HUDEP-2 (cell line): ENCODE data around the gene BRD3.
"Not testable (repeated sequence)": the region's sequence is repeated elsewhere in the genome, so short reads cannot be mapped to it uniquely, and the experiment has no call there.

Experiments used
- DNase-seq, 76 experiments: peaks; one replicate each; lab custom pipeline; 2025; ENCODE audit not compliant: unreplicated experiment in 76 of 76; lab: John Stamatoyannopoulos, UW

The BRD3 gene

DNA sequence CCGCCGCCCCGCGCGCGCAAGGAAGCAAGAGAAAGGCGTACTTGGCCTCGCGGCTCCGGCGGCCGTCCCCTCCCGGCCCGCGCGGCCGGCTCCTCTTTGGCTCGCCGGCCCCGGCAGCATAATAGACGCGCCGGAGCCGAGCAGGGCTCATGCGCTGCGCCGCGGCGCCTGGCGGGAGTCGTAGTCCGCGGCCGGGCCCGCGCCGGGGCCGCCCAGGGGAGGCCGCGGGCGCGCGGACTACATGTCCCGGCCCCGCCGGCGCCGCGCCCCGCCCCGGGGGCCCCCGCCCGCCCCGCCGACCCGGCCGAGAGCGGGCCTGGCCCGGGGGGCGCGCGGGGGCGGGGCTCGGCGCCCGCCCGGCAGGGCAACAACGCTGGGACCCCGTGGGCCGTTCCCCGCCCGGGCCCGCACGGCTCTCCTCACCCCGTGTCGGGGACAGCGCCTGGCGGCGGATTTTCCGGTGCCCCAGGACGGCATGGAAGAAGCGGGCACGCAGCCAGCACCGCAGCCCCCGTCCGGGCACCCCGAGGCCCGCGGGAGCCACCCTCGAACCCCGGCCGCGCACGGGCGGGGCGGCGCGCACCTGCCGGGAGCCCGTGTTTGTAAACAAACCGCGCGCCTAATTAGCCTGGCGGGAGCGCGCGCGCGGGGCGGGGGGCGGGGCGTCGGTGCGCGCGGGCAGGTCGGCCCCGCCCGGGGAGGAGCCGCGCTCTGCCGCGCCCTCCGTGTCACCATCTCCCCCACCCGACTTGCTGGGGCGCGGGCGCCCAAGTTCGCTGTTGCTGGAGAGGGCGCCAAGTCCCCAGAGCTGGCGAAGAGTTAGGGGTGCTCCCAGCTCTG is at the start of gene BRD3:
Gene BRD3, minus strand, starts transcription at position 123 of the 840 bp plus-strand sequence. CDS start 14,549 bp downstream, outside the sequence.
- peak in 69 of 76 experiments; percentile 15 to 79 (median 52) for DNase-seq

DNA sequence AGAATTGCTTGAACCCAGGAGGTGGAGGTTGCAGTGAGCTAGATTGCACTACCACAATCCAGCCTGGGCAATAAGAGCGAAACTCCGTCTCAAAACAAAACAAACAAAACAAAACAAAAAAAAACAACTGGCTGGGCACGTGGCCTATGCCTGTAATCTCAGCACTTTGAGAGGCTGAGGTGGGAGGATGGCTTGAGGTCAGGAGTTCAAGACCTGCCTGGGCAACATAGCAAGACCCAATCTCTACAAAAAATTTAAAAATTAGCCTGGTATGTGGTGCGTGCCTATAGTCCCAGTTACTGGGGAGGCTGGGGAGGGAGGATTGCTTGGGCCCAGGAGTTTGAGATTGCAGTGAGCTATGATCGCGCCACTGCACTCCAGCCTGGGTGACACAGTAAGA is 44.7 kb upstream of the BRD3 start:
- DNase-seq = no peak

DNA sequence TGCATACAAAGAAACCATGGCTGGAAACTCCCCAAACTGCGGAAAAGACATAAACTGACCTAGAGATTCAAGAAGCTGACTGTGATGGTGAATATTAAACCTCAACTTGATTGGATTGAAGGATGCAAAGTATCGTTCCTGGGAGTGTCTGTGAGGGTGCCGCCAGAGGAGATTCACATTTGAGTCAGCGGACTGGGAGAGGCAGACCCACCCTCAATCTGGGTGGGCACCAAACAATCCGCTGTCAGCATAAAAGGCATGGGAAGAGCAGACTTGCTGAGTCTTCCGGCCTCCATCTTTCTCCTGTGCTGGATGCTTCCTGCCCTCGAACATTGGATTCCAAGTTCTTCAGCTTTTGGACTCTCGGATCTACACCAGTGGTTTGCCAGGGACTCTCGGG is 43.2 kb upstream of the BRD3 start:
- DNase-seq = no peak

DNA sequence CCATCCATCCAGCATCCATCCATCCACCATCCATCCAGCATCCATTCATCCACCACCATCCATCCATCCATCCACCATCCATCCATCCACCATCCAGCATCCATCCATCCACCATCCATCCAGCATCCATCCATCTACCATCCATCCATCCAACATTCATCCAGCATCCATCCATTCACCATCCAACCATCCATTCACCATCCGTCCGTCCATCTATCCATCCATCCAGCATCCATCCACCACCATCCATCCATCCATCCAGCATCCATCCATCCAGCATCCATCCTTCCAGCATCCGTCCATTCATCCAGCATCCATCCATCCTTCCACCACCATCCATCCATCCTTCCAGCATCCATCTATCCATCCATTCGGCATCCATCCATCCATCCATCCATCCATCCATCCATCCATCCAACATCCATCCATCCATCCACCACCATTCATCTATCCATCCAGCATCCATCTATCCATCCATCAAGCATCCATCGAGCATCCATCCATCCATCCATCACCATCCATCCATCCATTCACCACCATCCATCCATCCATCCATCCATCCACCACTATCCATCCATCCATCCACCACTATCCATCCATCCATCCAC is 35.7 kb upstream of the BRD3 start:
- no peak for DNase-seq

DNA sequence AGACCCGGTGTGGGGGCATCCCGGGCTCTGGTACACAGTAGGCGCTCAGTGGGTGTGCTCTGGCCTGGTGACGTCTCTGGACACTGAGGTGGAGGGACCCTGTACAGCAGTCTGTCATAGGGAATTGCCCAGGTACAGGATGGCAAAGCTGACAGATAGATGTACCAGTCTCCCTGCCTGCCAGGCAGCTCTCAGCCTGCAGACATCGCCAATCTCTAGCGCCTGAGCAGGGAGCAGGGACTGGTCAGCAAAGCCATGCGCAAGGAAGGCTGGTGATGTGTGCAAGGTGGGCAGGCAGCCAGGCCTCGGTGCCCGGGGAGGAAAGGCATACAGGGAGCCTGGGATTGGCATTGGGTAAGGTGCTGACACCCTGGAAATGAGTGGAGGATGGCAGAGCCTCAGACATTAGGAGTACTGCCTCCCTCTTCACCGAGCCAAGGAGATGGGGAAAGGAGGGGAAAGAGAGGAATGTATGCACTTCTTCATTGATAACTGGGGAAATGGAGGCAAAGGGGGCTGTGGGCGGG is 33.9 kb upstream of the BRD3 start:
- no peak for DNase-seq

DNA sequence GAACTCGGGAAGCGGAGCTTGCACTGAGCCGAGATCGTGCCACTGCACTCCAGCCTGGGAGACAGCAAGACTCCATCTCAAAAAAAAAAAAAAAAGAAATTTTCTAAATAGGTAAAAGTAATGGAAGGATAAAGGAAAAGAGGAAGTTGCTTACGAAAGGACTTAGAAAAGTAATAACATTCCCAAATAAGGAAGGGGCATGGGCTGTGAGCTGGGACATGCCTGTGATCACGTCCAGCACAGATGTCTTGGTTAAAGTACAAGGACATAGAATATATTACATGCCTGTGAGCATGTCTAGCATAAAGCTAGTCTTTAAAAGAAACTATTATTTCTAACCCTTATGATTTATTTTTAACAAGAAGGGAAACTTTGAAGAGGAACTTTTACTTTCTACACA is 33.3 kb upstream of the BRD3 start:
- not testable (repeated sequence) for DNase-seq

DNA sequence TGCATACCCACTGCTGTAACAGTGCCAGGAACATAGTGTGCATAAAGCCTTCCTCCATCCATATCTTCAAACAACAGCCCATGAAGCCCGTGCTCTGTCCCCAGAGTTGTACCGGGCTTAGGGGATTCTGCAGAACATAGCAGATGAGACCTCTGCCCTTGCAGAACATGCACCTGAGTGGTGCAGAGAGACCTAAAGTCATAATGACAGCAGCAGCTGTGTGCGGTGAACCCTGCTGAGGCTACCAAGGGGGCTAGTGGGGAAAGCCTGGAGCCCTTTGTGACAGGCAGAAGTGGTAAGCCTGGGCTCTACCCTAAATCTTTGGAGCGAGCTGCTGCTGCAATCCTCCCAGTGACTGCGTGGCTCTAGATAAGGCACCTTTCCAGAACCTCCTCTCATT is 32.2 kb upstream of the BRD3 start:
- no peak for DNase-seq

DNA sequence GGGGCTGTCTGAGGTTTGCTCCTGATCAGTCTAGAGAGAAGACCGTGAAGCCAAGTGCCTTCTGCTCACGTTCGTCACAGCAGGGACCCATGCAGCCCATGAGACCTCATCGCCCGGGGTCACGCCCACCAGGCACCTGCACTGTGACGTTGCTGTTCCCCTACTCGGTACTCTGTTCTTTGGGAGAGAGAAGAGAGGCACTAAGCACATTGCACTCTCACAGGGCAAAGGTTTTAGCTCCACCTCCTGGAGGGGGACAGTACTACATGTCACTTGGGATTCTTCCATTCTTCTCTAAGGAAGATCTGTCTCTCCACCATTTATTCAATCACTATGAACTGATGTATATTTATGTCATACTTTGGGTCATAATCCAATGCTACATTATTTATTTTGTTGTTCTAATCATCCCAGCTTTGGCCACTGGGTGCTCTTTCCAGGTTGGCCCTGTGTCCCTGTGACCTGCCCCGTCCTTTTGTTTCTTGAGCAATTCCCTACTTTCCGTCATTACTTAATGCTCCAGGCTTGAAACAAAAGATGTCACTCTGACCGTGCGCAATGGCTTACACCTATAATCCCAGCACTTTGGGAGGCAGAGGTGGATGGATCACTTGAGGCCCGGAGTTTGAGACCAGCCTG is 31.4 kb upstream of the BRD3 start:
- DNase-seq = peak in 53 of 76 experiments; percentile 1 to 61 (median 21)

DNA sequence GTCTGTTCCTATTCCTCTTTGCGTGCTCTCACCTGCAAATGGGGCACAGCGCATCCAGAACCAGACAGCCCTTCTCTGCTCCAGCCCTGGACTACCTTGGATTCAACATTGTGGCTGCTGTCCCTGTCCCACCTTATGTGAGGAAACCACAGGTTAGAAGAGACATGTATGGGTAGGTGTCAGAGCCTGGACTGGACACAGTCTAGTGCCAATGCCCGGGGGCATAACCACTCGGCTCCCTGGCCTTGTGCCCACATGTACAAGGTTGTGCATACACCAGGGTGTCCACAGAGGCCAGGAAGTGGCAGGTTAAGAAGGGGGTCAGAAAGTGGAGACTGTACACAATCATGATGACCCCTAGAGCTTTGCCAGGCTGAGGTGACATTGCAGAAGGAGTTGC is 22.1 kb upstream of the BRD3 start:
- DNase-seq = no peak

DNA sequence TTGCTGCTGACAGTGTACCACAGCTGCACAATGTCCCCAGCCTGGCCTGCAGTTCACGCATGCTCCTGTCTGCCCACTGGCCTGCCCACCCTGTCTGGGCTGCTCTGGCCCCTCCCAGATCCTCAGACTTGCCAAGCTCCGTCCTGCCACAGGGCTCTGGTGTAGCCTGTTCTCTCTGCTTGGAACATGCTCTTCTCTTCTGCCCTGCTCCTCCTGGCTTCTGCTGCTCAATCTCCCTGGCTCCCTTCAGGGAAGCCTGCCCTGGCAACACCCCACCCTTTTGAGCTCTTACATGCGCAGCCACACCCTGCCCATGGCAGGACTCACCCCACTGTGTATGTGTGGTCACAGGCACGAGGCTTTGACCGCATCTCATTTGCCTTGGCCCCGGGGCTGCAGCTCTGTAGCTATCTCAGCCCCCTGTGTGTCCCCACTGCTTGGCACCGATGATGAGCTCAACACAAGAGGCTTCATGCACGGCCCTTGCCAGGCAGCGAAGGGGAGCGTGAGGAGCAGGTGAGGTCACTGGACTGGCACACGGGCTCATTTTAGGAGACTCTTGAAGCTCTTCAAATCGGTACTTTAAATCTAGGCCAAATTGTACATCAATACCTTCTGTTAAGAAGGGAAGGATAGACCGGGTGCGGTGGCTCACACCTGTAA is 20.4 kb upstream of the BRD3 start:
- no peak for DNase-seq

DNA sequence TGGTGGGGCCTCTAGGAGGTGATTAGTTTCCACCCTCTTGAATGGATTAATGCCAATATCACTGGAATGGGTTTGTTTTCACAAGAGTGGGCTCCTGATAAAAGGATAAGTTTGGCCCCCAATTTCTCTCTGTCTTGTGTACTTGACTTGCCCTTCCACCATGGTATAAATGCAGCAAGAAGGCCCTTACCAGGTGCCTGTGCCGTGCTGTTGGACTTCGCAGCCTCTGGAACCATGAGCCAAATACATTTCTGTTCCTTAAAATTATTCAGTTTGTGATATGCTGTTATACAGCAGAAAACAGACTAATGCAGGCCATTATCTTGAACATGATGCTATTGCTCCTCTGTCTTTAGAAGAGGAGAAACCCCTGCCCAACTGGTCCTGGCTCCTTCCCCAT is 17.8 kb upstream of the BRD3 start:
- DNase-seq = no peak

DNA sequence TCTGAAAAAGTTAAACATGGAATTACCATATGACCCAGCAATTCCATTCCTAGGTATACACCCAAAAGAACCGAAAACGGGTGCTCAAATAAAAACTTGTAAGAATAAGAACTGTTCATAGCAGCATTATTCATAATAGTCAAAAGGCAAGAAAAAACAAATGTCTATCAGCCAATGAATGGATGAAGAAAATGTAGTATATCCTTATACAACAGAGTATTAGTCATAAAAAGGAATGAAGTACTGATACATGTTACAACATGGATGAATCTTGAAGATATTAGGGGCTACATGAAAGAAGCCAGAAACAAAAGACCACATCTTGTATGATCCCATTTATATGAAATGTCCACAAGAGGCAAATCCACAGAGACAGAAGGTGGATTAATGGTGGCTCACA is 15.6 kb upstream of the BRD3 start:
- DNase-seq = no peak

DNA sequence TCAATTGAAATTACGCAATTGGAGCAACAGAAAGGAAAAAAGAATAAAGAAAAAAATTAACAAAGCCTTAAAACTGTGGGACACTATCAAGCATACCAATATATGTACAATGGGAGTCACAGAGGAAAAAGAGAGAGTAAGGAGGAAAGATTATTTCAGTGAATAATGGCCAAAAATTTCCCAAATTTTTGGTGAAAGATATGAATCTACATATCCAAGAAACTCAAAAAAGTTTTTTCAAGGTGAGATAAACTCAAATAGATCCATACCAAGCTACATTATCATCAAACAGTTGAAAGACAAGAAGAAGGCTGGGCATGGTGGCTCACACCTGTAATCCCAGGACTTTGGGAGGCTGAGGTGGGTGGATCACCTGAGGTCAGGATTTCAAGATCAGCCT is 8.8 kb upstream of the BRD3 start:
- no peak for DNase-seq

DNA sequence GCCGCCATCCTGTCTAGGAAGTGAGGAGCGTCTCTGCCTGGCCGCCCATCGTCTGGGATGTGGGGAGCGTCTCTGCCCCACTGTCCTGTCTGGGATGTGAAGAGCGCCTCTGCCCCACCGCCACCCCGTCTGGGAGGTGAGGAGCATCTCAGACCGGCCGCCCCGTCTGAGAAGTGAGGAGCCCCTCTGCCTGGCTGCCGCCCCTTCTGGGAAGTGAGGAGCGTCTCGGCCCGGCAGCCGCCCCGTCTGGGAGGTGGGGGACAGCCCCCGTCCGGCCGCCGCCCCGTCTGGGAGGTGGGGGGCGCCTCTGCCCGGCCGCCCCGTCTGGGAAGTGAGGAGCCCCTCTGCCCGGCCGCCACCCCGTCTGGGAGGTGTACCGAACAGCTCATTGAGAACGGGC is 7.9 kb upstream of the BRD3 start:
- not testable (repeated sequence) for DNase-seq

DNA sequence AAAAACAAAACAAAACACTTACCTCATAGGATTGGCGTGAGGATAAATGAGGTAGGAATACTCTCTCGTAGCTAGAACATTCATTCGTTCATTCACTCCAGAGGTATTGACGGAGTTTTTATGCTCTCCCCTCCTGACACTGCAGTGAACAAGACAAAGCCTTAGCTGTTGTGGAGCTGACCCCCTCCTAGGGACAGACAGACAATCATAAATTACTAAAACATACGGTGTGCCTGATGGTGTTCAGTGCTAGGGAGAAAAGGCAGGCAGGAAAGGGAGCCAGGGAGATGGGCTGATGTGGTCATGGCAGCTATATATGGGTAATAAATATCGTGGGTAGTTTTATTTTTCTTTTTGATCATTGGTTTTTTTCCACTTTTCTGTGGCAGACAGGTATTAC is 5.7 kb upstream of the BRD3 start:
- no peak for DNase-seq

DNA sequence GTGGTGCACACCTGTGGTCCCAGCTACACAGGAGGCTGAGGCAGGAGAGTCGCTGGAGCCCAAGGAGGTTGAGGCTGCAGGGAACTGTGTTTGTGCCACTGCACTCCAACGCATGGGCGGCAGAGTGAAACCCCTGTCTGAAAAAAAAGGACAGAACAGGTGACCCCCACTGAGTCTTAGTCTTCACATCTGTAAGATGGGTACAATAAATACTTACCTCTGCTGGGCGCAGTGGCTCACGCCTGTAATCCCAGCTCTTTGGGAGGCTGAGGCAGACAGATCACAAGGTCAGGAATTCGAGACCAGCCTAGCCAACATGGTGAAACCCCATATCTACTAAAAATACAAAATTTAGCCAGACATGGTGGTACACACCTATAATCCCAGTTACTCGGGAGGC is 4.9 kb upstream of the BRD3 start:
- not testable (repeated sequence) for DNase-seq

DNA sequence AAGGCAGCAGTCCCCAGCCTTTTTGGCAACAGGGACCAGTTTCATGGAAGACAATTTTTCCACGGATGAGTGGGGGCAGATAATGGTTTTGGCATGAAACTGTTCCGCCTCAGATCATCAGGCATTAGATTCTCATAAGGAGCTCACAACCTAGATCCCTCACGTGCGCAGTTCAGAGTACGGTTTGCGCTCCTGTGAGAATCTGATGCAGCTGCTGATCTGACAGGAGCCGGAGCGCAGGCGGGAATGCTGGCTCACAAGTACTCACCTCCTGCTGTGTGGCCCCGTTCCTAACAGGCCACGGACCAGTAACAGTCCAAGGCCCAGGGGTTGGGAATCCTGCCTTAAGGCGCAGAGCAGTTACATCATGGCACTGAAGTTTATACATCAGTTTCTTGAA is 3.3 kb upstream of the BRD3 start:
- no peak for DNase-seq

DNA sequence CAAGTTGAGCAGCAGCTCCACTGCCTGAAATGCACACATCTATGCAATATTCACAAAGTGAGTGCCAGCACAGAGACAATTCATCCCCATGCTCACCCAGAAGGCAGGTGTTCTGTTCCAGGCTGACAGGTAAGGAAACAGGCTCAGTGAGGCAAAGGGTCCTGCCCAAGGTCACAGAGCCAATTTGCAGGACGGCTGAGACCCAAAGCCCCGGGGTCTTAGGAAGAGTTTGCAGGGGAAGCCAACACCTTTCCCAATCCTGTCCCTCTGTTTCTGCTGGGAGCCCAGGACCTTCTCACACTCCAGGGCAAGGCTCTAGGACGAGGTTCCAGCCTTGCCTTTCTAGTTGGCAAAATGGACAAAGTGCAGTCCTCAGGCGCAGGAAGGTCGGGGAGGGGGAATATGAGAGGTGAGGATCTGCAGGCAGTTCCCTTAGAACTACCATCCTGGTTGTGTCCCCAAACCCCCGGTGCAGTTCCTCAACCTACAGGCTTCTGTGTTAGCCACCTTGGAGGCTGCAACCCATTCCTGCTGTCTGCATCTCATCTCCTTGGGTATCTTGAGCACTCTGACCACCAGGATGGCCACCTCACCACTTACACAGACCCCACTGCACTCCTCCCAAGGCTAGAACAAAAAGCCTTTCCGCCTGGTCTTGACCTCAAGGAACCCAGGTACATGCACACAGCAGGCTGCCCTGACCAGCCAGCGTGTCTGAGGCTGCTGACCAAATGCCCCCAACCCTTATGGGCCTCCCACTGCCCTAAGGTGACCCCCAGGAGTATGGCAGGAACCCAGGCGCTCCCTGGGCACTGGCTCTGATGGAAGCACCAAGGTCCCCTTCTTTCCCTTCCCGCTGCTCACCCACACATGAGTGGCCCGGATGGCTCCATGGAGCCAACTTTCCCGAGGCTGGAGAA is 1.9 kb upstream of the BRD3 start:
- no peak for DNase-seq

DNA sequence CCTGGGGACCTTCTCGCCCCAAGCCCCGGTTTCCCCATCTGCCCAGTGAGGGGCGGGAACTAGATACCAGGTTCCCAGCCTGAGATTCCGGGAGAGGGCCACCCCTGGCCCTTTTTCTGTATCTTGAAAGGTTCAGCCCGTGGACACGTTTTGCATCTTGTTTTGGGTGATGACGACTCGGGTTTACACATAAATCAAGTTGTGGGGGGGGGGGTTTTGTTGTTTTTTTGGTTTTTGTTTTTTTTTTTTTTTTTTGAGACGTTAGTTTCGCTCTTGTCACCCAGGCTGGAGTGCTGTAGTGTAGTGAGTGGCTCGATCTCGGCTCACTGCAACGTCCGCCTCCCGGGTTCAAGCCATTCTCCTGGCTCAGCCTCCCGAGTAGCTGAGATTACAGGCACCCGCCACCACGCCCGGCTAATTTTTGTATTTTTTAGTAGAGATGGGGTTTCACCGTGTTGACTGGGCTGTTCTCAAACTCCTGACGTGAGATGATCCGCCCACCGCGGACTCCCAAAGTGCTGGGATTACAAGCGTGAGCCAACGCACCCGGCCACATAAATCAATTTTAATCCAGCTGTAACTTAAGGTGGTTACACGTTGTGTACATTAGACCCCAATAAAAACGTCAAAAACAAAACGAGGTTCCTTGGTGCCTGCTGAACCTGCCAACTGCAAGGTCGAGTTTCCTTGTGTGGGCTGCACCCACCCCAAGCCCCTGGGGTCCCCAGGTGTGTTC is 1.1 kb upstream of the BRD3 start:
- no peak for DNase-seq
